SK-N-SH (cell line): ENCODE measurements around the gene ATP6AP1. TPM values are rescaled to one million over a fixed set of nuclear protein-coding genes. Genes with fewer than 3 reads are reported as not detected.
A peak's percentile ranks its signal among the peaks of the same experiment; 100 is the strongest.

ENCODE experiments used
- CTCF ChIA-PET: fragments of 300-600, 350-600 bp; formaldehyde crosslinking; extraction: SDS; loops from one replicate; lab custom pipeline; 2021; lab: Yijun Ruan, JAX
- POLR2A ChIA-PET: fragments of 350-600 bp; sonication (Branson Sonifier 250); formaldehyde crosslinking; extraction: SDS; loops from one replicate; lab custom pipeline; 2020; ENCODE audit warnings: antibody characterized with exemption, inconsistent platforms; lab: Yijun Ruan, JAX
- DNase-seq: peaks from one replicate; pipeline ENCODE4 v3.0.0; 2012
- H2AFZ ChIP-seq: fragments of 200-600 bp; sonication (generic); 2 replicates; pipeline ENCODE4 v1.8.1; 2016; ENCODE audit warnings: antibody characterized with exemption, mild to moderate bottlenecking, low read depth
- H3F3A ChIP-seq: fragments of 200-600 bp; sonication (generic); replicated peaks from 2 replicates; pipeline ENCODE3; 2016; ENCODE audit warnings: antibody characterized with exemption, mild to moderate bottlenecking; ENCODE audit not compliant: insufficient read depth
- H3K27ac ChIP-seq, 2 experiments: fragments of 200-500 bp in 1 of 2; fragments of 200-600 bp in 1 of 2; sonication (Bioruptor generic) in 1 of 2; sonication (generic), shearing (Covaris generic) in 1 of 2; 2 replicates each; pipeline versions ENCODE4 v1.5.1 to v1.6.1; 2014 to 2016; ENCODE audit warnings: low read depth in 2 of 2, inconsistent platforms in 1 of 2, low read length in 1 of 2, mild to moderate bottlenecking in 1 of 2, mixed read lengths in 1 of 2
- H3K27me3 ChIP-seq: fragments of 200-600 bp; sonication (generic), shearing (Covaris generic); 2 replicates; pipeline ENCODE4 v1.6.1; 2016; ENCODE audit warnings: mixed run types; ENCODE audit not compliant: insufficient read depth
- H3K36me3 ChIP-seq, 2 experiments: fragments of 200-500 bp in 1 of 2; fragments of 200-600 bp in 1 of 2; sonication (Bioruptor generic) in 1 of 2; sonication (generic) in 1 of 2; replicated peaks in 1 of 2; 2 replicates each; pipeline versions ENCODE3 to v1.5.1; 2014 to 2016; ENCODE audit warnings: low read length in 1 of 2, mild to moderate bottlenecking in 1 of 2; ENCODE audit not compliant: insufficient read depth in 2 of 2, control insufficient read depth in 1 of 2
- H3K4me1 ChIP-seq, 2 experiments: fragments of 200-500 bp in 1 of 2; fragments of 200-600 bp in 1 of 2; sonication (Bioruptor generic) in 1 of 2; sonication (generic), shearing (Covaris generic) in 1 of 2; 2 replicates each; pipeline versions ENCODE4 v1.5.1 to v1.6.1; 2014 to 2016; ENCODE audit warnings: low read depth in 1 of 2, low read length in 1 of 2, mixed run types in 1 of 2; ENCODE audit not compliant: insufficient read depth in 2 of 2, control insufficient read depth in 1 of 2
- H3K4me2 ChIP-seq: fragments of 200-600 bp; sonication (generic), shearing (Covaris generic); 2 replicates; pipeline ENCODE4 v1.6.1; 2017; ENCODE audit warnings: mixed run types
- H3K4me3 ChIP-seq, 2 experiments: fragments of 200-500 bp in 1 of 2; fragments of 200-600 bp in 1 of 2; sonication (Bioruptor generic) in 1 of 2; sonication (generic), shearing (Covaris generic) in 1 of 2; 2 replicates each; pipeline versions ENCODE4 v1.5.1 to v1.8.1; 2014 to 2016; ENCODE audit warnings: low read depth in 2 of 2, inconsistent platforms in 1 of 2, low read length in 1 of 2, mild to moderate bottlenecking in 1 of 2, mixed read lengths in 1 of 2, moderate library complexity in 1 of 2
- H3K79me2 ChIP-seq: fragments of 200-600 bp; sonication (generic); 2 replicates; pipeline ENCODE4 v1.8.1; 2017; ENCODE audit warnings: mild to moderate bottlenecking; ENCODE audit not compliant: insufficient read depth
- H3K9ac ChIP-seq: fragments of 200-600 bp; sonication (generic); 2 replicates; pipeline ENCODE4 v1.6.1; 2017; ENCODE audit warnings: mixed run types
- H3K9me2 ChIP-seq: fragments of 200-600 bp; sonication (generic); 2 replicates; pipeline ENCODE4 v1.6.1; 2017; ENCODE audit warnings: mixed run types
- H3K9me3 ChIP-seq: fragments of 200-600 bp; sonication (generic); 2 replicates; pipeline ENCODE4 v1.6.1; 2017; ENCODE audit warnings: mixed run types, mild to moderate bottlenecking, moderate library complexity
- H4K20me1 ChIP-seq: fragments of 200-600 bp; sonication (generic); 2 replicates; pipeline ENCODE4 v1.6.1; 2017; ENCODE audit warnings: mild to moderate bottlenecking, mixed run types; ENCODE audit not compliant: insufficient read depth
- CHD2 ChIP-seq: fragments of 150-350 bp; IDR thresholded peaks from 2 replicates; pipeline ENCODE4 v1.6.1; 2018; ENCODE audit warnings: low read length; ENCODE audit not compliant: partially characterized antibody
- CTCF ChIP-seq: fragments of 200-600 bp; sonication (generic); IDR thresholded peaks from 2 replicates; pipeline ENCODE4 v1.6.1; 2017; ENCODE audit warnings: antibody characterized with exemption, mild to moderate bottlenecking, moderate library complexity
- IRF3 ChIP-seq: fragments of 150-350 bp; IDR thresholded peaks from 2 replicates; pipeline ENCODE4 v1.6.1; 2016; ENCODE audit warnings: mild to moderate bottlenecking, low read depth, low read length
- MAX ChIP-seq: IDR thresholded peaks from 2 replicates; pipeline ENCODE4 v1.4.0; 2012; ENCODE audit warnings: low read depth
- MXI1 ChIP-seq: IDR thresholded peaks from 2 replicates; pipeline ENCODE4 v1.6.1; 2012; ENCODE audit warnings: mild to moderate bottlenecking, low read depth, low read length, improper control_type of control experiment
- NFIC ChIP-seq: IDR thresholded peaks from 2 replicates; pipeline ENCODE4 v1.4.0; 2012; ENCODE audit warnings: borderline replicate concordance
- PBX3 ChIP-seq: IDR thresholded peaks from 2 replicates; pipeline ENCODE4; 2012
- POLR2AphosphoS5 ChIP-seq: IDR thresholded peaks from 2 replicates; pipeline ENCODE4 v1.6.1; 2012; ENCODE audit warnings: low read depth, low read length
- RAD21 ChIP-seq: IDR thresholded peaks from 2 replicates; pipeline ENCODE4 v1.6.1; 2012; ENCODE audit warnings: mild to moderate bottlenecking, low read length
- RCOR1 ChIP-seq: fragments of 150-350 bp; IDR thresholded peaks from 2 replicates; pipeline ENCODE4 v1.6.1; 2017; ENCODE audit warnings: antibody characterized with exemption, low read length
- REST ChIP-seq: IDR thresholded peaks from 2 replicates; pipeline ENCODE4 v1.6.1; 2012; ENCODE audit warnings: mild to moderate bottlenecking, low read depth, low read length, moderate library complexity
- RFX5 ChIP-seq: IDR thresholded peaks from 2 replicates; pipeline ENCODE4 v1.6.1; 2012; ENCODE audit warnings: mild to moderate bottlenecking, improper control_type of control experiment, low read length
- RXRA ChIP-seq: IDR thresholded peaks from 2 replicates; pipeline ENCODE4 v1.4.0; 2012; ENCODE audit warnings: low read depth, mild to moderate bottlenecking, borderline replicate concordance
- USF1 ChIP-seq: IDR thresholded peaks from 2 replicates; pipeline ENCODE4 v1.4.0; 2012; ENCODE audit warnings: low read depth, borderline replicate concordance
- USF2 ChIP-seq: fragments of 150-350 bp; IDR thresholded peaks from 2 replicates; pipeline ENCODE4 v1.6.1; 2017; ENCODE audit warnings: antibody characterized with exemption, low read length, low read depth, borderline replicate concordance
- YY1 ChIP-seq: IDR thresholded peaks from 2 replicates; pipeline ENCODE4 v1.4.0; 2012; ENCODE audit warnings: low read depth, mild to moderate bottlenecking
- WGBS: methylation state at CpG from one replicate; pipeline ENCODE4 v1.1.6; 2017; ENCODE audit warnings: low lambda C conversion rate; 5-methylcytosine and 5-hydroxymethylcytosine counted together
- polyA plus RNA-seq, 3 experiments: library from polyadenylated mRNA; depleted of rRNA; stranded (reverse); fragments of >200 nt; gene quantifications; 2 replicates each; pipeline ENCODE4 v1.2.3, GENCODE V29; 2012

The ATP6AP1 gene
- polyA plus RNA-seq (2012; rRNA removed), result 92.2 and 102 TPM in 2 replicates
- polyA plus RNA-seq (2012; cell fraction: cytosol; rRNA removed), result 55.4 and 71.2 TPM in 2 replicates
- polyA plus RNA-seq (2012; cell fraction: nucleus; rRNA removed), result 89.4 and 106 TPM in 2 replicates

- no peaks in the 10 kb centered on the region for H4K20me1 ChIP-seq
- H3K27ac ChIP-seq, result peak within 1 kb of the TSS in 1 of 2 experiments; percentile 41; a peak in 1 of 4 replicates
- peaks cover 22% of the 10 kb centered on the region; the same call in 1 of the 2 replicates for H3K79me2 ChIP-seq
- H3K9me3 ChIP-seq, result no peaks in the 10 kb centered on the region
- WGBS, result 57% methylated on average over 30 of the region's 87 CpGs
- ChIA-PET CTCF (interaction anchor here (0.7 to 1.3 kb wide), 4 partner anchors 8 to 673 kb away, joined by 3 to 4 read pairs (median 3); partner anchors contain the start of genes DNASE1L1 and RPL10), POLR2A (interaction anchor here (0.8 to 1.8 kb wide), 3 partner anchors 15 to 30 kb away, joined by 3 to 6 read pairs (median 4); partner anchors contain the start of genes FAM50A and RPL10)
- peak within 1 kb of the TSS; percentile 79 for H3K4me2 ChIP-seq
- H3K27me3 ChIP-seq, result peaks cover 9% of the 10 kb centered on the region
- peak within 1 kb of the TSS; percentile 56 to 70 for H3K4me3 ChIP-seq
- no peaks in the 10 kb centered on the region for H3F3A ChIP-seq
- TF ChIP-seq POLR2AphosphoS5, result peak; percentile 49; the same call in 1 of the 2 replicates
- no peak for TF ChIP-seq REST
- peak; percentile 90 for TF ChIP-seq USF1
- TF ChIP-seq CHD2, result peak; percentile 62
- peak; percentile 31; the same call in 1 of the 2 replicates for TF ChIP-seq MAX
- TF ChIP-seq IRF3, result peak; percentile 63
- peak; percentile 34 for TF ChIP-seq RAD21
- peak; percentile 100 for TF ChIP-seq PBX3
- TF ChIP-seq RXRA, result no peak
- TF ChIP-seq RCOR1, result no peak
- peak; percentile 30; the same call in 1 of the 2 replicates for TF ChIP-seq USF2
- peak; percentile 9; the same call in 1 of the 2 replicates for TF ChIP-seq CTCF
- TF ChIP-seq MXI1, result peak; percentile 42; the same call in 1 of the 2 replicates
- no peak for TF ChIP-seq NFIC
- peak; percentile 86 for TF ChIP-seq YY1
- TF ChIP-seq RFX5, result peak; percentile 68
- H2AFZ ChIP-seq, result peak within 1 kb of the TSS; percentile 51; the same call in 1 of the 2 replicates
- peak; percentile 91 for DNase-seq
- H3K9ac ChIP-seq, result peak within 1 kb of the TSS; percentile 57; the same call in 1 of the 2 replicates
- peaks cover 0 to 6% of the 10 kb centered on the region in 2 experiments; a peak in 1 of 4 replicates for H3K4me1 ChIP-seq
- peaks cover 0 to 6% of the 10 kb centered on the region in 2 experiments for H3K36me3 ChIP-seq
- no peaks in the 10 kb centered on the region for H3K9me2 ChIP-seq
These were observed at the start of gene ATP6AP1 for GRCh38 chrX:154428176-154429171. ATP6AP1 (plus strand) TSS chrX:154428677; CDS start chrX:154428693, 16 bp downstream.
